ENCODE results near the gene INPP5F. TPM values are rescaled to one million over a fixed set of nuclear protein-coding genes. Genes with fewer than 3 reads are reported as not detected.

INPP5F gene
- total RNA-seq, 6 experiments from 2014 or later: 8.7 to 12.8 (median 12.5) TPM

DNA sequence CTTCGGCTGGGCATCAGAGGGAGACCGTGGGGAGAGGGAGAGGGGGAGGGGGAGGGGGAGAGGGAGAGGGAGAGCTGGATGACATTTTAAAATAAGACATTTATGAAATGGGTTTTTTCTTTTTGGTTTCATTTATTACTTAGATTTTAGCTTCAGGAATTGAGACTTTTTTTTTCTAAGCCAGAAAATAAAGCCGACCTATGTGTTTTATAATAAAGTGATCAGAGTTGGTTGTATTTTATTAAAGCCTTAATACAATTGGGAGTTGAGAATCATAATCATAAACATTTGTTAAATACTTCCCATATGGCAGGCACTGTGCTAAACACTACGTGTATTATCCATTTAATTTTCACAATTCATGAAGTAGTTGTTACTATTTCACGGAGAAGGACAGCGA, 70.2 kb downstream of the INPP5F start:
- no peaks in the 10 kb centered on the region for H3K9me3 Mint-ChIP-seq
- no peaks in the 10 kb centered on the region for H3K27me3 Mint-ChIP-seq (ENCODE audit: insufficient read depth)
- DNase-seq: no peak
- TF ChIP-seq, protein P1, sequence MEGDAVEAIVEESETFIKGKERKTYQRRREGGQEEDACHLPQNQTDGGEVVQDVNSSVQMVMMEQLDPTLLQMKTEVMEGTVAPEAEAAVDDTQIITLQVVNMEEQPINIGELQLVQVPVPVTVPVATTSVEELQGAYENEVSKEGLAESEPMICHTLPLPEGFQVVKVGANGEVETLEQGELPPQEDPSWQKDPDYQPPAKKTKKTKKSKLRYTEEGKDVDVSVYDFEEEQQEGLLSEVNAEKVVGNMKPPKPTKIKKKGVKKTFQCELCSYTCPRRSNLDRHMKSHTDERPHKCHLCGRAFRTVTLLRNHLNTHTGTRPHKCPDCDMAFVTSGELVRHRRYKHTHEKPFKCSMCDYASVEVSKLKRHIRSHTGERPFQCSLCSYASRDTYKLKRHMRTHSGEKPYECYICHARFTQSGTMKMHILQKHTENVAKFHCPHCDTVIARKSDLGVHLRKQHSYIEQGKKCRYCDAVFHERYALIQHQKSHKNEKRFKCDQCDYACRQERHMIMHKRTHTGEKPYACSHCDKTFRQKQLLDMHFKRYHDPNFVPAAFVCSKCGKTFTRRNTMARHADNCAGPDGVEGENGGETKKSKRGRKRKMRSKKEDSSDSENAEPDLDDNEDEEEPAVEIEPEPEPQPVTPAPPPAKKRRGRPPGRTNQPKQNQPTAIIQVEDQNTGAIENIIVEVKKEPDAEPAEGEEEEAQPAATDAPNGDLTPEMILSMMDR (IDR thresholded peaks at IDR 0.05): no peak
- H3K36me3 Mint-ChIP-seq (ENCODE audit: low read depth): peaks cover 10% of the 10 kb centered on the region; the same call in 1 of the 2 replicates
- H3K4me3 Mint-ChIP-seq: no peak overlapping the region
- H3K4me1 Mint-ChIP-seq (ENCODE audit: low read depth): peaks cover 13% of the 10 kb centered on the region
- no peak overlapping the region for H3K27ac Mint-ChIP-seq

DNA sequence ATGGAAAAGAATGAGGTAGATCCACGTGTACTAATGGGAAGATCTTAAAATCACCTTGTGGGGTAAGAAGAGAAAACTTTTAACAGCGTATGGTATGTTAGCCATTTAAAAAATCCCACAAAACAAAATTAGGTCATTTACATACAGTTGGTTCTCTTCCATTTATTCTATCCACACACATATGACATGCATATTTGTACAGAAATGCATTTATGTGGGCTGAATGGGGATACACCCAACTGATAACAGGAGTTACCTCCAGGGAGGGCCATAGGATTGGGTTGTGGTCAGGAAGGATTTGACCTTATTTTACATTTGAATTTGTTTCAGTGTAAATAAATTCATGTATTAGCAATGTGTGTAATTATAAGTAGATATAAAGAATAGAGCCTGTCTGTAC, 75.3 kb downstream of the INPP5F start:
- H3K36me3 Mint-ChIP-seq (ENCODE audit: low read depth): peaks cover 18% of the 10 kb centered on the region; the same call in 1 of the 2 replicates
- peaks cover 57% of the 10 kb centered on the region for H3K4me1 Mint-ChIP-seq (ENCODE audit: low read depth)

DNA sequence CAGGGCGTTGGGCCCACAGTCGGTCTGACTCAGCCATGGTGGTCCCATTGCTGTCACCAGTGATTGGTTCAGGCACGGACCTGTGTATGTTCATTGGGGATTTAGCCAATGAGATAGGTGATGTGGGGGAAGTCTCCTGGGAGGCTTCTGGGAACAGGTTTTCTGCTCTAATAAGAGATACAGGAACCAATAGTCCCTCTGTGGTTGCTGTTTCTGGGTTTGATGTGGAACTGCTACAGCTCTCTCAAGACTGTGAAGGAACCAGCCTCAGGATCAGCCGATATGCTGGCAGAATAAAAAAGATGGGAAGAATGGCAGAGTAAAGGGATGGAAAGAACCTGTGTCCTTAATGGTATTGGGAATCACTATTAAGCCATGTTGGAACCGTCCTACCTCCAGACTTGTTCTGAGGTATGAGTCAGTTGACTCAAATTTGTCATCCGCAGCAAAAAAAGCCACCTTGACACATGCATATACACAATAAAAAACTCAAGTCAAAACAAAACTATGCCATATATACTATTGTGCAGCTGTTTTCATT, 76.2 kb downstream of the INPP5F start:
- Mint-ChIP-seq H3K4me3 (no peak overlapping the region; the same call in 1 of the 2 replicates), H3K9me3 (no peaks in the 10 kb centered on the region), H3K4me1 (ENCODE audit: low read depth) (peaks cover 59% of the 10 kb centered on the region), H3K36me3 (ENCODE audit: low read depth) (peaks cover 12% of the 10 kb centered on the region; the same call in 1 of the 2 replicates), H3K27me3 (ENCODE audit: insufficient read depth) (no peaks in the 10 kb centered on the region), H3K27ac (peak overlapping the region; percentile 29; the same call in 1 of the 2 replicates)
- TF ChIP-seq, protein P1 (IDR thresholded peaks at IDR 0.05): no peak
- DNase-seq: peak; percentile 5

More for the DNA sequence above, 75.3 kb downstream of the INPP5F start:
- Mint-ChIP-seq H3K9me3 (no peaks in the 10 kb centered on the region), H3K27ac (no peak overlapping the region), H3K4me3 (no peak overlapping the region), H3K27me3 (ENCODE audit: insufficient read depth) (no peaks in the 10 kb centered on the region)
- no peak for DNase-seq
- TF ChIP-seq, protein P1 (IDR thresholded peaks at IDR 0.05): no peak

DNA sequence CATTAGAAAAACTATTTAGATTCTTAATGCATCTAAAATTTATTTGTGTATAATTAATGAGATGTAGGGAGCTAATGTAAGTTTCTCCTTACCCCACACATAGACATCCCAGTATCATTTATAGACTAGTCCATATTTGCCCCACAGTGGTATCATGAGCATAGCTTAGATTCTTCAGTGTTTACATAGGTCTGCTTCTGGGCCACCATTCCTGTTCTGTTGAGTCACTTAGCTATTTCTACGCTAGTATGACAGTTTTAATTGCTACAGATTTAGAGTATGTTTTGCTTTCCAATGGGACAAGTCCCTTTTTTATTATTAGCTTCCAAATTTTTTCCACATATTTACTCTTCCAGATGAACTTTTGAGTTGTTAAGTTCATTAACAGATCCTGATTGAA, 77.4 kb downstream of the INPP5F start:
- Mint-ChIP-seq H3K36me3 (ENCODE audit: low read depth) (peaks cover 8% of the 10 kb centered on the region; the same call in 1 of the 2 replicates), H3K4me3 (peak overlapping the region; percentile 21), H3K27ac (peak overlapping the region; percentile 50), H3K4me1 (ENCODE audit: low read depth) (peaks cover 70% of the 10 kb centered on the region), H3K27me3 (ENCODE audit: insufficient read depth) (no peaks in the 10 kb centered on the region), H3K9me3 (no peaks in the 10 kb centered on the region)
- TF ChIP-seq, protein P1 (IDR thresholded peaks at IDR 0.05): no peak
- DNase-seq: peak; percentile 67

DNA sequence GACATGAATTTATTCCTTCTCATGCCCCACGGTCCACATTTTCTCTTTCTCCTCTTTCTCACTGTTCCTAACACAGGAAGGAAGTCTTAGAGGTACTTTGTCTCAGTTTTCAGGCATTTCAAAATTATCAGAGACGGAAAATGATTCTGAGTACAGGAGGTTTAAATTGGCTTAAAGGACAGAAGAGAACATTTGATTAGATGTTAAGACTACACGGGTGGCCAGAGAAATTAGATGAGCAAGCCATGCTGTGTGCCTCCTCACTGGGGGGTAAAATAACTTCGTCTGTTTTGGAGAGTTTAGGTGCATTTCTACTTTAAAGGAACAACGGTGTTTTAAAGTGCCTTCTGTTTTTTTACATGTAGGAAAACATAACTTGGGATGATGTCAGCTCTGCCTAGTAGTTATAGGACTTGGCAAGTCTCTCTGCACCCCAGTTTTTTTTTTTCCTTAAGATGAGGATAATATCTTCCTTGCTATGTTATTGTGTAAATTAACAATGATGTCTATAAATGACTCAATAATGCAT, 79.9 kb downstream of the INPP5F start:
- peak overlapping the region; percentile 27; the same call in 1 of the 2 replicates for H3K27ac Mint-ChIP-seq
- H3K9me3 Mint-ChIP-seq: no peaks in the 10 kb centered on the region

More for the DNA sequence above, 79.9 kb downstream of the INPP5F start:
- Mint-ChIP-seq H3K4me3 (no peak overlapping the region), H3K27me3 (ENCODE audit: insufficient read depth) (no peaks in the 10 kb centered on the region), H3K36me3 (ENCODE audit: low read depth) (peaks cover 8% of the 10 kb centered on the region; the same call in 1 of the 2 replicates), H3K4me1 (ENCODE audit: low read depth) (peaks cover 64% of the 10 kb centered on the region)
- TF ChIP-seq, protein P1 (IDR thresholded peaks at IDR 0.05): no peak
- no peak for DNase-seq

Data from HFFc6 (cell line).